GM19035 (cell line): ENCODE data around the gene NRARP.

Experiments used
- ATAC-seq: cut with Tn5 transposase; IDR thresholded peaks from one replicate; pipeline ENCODE4 v1.9.1; 2021; ENCODE audit not compliant: unreplicated experiment

The NRARP gene

DNA sequence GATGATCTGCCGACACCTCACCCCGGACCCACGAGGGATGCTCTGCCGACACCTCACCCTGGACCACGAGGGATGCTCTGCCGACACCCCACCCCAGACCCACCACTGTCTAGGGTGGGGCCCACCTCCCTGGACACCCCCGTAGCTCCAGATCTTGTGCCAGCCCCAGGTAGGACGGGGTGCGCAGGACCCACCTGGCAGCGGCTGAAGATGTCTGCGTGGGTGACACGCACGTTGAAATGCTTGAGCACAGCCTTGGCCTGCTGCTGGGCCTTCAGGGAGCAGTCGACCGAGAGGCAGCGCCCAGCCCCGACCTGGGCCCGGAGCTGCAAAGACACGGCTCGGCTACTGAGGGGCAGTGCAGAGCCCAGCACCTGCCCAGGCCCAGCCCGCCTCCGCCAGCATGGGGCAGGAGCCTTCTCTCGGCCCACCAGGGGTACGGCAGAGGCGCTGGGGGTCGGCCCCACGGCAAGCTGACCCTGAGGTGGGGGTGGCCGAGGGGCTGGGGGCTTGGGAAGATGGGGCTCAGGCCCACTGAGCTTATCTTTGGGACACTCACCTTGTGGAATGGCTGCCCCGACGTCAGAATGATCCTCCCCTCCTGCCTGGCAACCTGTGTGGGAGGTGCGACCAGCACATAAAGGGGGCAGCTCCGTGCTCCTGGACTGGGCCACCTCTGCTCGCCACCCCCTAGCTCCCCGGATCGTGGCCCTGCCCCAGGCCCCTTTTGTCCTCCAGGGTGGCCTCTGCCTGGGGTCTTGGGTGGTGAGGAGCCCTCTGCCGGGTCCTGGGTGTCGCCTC lies 21.7 kb upstream of the NRARP start:
- no peak for ATAC-seq

DNA sequence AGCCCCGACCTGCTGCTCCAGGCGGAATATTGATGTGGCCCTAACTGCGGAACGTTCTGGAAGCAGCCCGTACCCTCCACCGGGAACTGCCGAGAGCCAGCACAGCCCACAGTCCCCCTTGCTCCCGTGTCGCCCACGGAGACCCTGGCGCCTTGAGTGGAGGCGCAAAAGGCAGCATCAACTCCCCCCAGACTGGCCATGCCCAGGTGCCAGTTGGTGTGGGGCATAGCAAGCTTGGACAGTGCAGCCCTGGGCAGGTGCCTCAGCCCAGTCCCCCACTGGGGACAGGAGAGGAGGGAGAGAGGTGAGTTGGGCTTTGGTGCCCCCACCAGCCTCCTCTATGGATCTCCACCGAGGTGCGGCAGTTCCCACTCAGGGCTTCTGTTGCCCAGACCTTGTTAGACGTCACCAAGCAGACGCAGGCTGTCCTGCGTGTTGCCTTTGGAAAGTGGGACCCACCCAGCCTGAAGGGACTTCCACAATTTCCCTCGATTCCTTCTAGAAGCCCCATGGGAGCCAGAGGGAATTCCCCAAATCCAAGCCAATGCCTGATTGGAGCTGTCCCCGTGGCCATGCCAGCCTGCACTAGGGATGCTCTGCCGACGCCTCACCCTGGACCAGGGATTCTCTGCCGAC lies 19.8 kb upstream of the NRARP start:
- ATAC-seq, result no peak

DNA sequence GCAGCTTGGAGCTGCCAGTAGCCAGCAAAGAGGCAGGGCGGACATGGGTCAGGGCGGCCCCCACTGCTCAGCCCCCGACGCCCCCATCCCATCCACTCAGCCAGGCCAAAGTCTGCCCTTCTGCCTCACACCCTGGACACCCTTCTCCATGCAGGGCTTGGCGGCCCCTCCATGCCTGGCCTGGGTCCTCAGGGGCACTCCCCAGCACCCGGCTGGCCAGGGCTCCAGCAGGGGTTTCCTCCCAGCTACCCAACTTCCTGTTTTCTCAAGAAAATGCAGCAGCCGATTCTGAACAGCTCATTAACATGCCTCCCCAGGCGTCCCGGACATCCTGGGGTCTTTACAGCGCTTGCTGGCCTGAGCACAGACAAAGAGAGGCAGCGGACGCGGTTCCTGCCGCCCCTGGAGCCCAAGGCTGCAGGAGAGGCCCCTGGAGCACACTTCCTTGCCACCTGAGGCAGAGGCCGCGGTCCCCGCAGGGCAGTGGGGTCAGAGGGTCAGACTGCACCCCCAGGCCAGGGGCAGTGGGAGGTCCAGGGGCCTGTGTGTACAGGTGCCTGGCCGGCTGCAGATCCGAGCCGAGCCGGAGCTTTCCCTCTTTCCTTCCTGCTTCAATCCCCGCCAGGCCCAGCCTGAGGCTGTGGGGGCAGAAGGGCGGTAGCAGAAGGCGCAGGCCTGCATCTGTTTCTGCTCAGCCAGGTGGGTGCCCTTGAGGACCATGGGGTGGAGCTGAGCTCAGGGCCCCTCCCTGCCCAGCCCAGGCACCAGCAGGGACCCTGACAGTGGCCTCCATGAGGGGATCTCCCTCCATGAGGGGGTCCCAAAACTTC lies 18.7 kb upstream of the NRARP start:
- no peak for ATAC-seq

DNA sequence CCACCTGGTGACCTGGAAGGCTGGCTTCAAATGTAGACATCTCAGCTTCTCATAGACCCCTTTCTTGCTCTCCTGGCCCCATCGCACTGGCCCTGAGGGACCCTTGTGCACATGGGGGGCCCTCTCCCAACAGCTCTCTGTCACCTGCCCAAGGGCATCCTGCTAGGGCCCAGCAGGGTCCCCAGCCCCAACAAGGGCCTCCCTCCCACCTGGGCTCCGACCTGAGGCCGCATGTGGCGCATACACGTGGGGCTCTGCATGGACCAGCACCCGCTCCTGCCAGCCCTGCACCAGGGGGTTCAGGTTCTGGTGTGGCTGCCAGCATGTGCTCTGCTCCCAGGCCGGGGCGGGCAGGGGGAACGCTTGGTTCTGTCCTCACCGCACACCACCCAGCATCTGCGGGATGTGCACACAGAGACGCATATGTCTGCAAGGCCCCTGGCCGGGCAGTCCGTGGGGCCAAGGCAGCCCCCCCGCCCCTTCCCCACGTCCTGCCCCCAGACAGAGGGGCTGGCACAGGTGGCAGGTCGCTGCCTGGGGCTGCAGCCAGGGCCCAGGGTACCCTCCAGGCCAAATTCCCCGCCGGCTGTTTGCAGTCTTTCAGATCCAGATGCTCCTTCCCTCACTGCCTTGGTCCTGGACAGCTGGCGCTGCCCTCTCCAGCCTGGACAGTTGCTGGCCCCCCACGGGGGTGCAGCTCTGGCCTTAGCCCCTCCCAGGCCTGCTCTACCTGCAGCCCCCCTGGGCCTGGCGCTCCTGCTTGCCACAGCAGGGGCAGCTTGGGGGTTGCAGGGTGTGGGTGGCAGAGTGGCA lies 17.9 kb upstream of the NRARP start:
- ATAC-seq, result no peak

DNA sequence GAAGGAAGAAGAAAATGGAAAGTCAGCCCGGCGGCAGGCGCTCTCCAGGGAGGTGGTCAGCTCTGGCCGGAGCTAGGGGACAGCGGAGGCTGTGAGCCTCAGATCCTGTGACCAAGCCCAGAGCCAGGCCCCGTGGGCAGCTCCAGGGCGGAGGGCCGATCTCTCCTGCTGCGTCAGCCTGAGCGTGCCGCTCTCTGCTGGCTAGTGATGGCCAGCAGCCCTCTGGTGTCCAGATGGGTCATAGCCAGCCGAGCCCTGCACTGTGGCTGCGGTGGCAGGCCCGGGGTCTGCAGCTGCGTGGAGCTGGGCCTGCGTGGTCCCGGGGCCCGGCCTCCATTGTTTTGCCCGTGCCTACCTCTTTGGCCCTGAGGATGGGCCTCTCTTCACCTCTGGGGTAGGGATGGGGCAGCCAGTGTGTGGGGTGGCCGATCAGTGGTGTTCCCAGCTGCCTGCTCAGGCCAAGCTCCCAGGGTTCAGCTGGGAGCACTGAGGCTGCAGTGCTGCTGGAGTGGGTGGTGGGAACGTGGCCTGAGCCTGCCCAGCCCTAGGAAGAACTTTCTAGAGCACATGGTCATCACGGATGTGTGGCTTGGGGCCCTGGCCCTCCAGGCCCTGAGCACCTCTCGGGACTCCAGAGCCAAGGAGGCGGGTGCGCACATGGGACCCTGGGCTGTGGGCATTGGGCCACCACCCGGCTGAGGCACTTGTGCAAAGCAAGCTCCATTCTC lies 17.1 kb upstream of the NRARP start:
- no peak for ATAC-seq

DNA sequence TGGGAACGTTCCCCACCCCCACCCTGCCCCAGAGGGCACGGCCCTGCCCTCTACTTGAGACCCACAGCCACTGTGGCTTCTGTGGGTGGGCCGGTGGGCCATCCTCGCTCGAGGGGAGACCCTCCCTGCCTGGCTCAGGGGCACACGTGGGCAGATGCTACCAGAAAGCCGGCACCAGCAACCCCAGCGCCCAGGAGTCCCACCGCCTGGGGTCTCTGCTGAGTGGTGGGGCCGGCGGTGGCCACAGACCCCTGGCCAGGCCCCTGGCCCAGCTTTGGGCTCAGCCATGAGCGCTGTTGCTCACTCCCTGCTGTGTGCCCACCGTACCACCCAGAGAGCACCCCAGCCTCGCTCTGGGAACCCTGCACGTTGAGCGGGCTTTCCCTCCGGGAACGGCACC lies 16.5 kb upstream of the NRARP start:
- ATAC-seq, result no peak

DNA sequence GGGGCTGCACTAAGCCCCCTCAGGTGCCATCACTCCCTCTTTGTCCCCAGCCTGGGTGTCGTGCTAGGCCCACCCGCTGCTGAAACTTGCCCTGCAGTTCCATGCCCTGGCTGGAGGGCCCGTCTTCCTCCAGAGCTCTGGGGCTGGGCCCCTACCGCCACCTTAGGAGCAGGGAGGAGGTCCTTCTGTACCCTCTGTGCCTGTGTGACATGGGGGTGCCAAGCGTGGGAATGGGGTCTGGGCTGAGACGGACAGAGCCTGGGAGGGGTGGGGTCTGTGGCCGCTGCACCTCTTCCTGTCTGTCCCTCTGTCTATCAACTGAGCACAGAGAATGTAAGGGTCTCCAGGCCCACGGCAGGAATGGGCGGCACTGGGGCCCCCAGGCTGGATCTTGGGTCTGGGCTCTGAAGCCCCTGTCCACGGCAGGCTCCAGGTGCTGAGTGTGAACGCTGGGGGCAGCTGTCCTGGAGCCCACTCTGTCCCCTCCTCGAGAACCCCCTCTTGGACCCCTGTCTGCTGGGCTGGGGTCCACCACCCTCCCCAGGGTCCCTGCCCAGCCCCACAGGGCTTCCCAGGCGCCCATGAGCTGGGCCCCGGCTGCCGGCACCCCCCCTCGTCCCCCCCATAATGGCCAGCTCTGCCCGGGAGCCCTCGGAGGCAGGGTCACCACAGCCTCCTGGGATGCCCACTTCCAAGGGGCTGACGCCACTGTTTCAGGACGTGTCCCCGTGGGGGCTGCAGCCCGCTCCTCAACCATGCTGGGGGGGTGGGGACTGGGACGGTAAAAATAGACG lies 15.8 kb upstream of the NRARP start:
- ATAC-seq, result no peak

DNA sequence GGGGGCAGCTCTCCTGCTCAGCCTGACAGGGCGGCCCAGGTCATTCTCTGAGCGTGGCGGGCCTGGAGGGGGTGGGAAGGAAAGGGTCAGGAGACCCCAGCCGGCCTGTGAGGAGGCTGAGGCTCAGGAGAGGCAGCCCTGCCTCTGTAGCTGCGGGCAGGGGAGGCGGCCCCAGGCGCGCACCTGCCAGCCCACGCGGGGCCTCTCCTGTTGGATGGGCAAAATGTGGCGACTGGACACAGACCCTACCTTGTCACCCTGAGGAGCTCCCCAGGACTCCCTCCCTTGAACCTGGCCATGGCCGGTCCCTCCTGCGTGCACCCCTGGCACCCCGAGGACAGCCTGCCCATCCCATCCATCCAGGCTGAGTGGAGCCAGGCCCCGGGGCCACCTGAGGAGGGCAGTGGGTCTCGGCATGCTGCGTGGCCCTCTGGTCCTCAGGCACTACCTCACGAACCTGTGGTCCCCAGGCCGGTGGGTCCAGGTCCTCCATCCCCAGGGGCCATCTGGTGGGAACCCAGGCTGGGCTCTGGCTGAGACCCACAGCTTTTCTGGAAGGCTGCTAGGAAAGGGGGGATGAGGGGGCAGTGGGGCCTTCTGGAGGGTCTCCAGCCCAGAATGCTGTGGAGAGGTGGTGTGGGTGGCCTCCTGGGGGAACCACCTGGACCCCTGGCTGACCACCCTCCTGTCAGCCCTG lies 15.1 kb upstream of the NRARP start:
- no peak for ATAC-seq

DNA sequence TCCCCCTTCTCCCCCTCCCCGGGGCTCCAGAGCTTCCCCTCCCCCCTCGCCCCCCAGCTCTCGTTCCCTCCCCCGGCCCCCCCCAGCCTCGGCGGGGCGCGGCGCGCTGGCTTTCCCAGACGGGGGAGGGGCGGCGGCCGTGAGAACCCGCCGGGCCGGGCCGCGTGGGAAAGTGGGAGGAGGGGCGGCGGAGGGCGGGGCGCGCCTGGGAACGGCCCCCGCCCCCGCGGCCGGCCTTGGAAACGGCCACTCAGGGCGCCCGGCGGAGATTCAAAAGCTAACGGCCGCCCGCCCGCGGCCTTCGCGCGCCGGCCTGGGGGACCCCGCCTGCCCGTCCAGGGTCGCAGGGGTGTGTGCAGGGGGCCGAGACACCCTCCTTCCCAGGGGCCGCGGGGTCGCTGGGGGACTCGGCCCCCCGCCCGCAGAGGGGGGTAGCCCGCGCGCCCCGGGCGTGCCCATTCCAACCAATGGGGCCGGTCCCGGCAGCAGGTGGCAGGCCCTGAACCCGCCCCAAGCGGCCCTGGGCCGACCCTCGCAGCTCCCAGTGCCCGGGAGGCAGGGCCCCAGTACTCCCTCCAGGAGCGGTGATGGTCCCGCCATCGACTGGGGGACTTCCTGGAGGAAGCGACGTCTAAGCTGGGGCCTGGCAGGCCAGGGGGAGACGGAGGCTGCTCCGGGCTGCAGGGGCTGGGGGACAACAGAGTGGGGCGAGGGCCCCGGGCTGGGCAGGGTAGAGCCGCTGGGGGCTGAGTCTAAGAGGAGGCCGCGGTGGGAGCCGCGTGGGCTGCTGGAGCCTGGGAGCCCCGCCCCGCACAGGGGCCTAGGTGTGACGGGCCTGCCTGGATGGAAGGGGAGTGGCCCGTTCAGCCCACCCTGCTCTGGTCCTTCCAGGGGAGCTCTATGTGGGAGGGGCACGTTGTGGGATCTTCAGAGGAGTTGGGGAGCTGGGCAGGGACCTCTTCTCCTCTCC lies 14.2 kb upstream of the NRARP start:
- ATAC-seq, result no peak

DNA sequence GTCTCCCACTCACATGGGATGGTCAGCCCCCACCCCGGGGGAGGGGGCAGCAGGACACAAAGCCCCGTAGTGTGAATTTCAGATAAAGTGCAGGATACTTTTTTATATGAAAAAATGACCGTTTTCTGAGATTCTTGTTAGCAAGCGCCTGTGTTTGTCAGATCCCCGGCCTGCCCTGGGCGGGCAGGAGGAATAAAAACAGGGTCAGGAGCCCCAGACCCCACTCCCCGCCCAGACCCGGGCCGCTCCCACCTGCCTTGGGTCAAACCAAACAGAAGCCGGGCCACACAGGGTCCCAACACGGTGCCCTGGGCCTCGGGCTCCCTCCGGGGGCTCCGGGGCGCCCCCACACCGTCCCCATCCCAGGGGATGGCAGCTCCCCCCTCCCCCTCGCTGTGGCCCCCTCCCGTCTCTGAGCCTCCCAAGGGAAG lies 13.5 kb upstream of the NRARP start:
- no peak for ATAC-seq

DNA sequence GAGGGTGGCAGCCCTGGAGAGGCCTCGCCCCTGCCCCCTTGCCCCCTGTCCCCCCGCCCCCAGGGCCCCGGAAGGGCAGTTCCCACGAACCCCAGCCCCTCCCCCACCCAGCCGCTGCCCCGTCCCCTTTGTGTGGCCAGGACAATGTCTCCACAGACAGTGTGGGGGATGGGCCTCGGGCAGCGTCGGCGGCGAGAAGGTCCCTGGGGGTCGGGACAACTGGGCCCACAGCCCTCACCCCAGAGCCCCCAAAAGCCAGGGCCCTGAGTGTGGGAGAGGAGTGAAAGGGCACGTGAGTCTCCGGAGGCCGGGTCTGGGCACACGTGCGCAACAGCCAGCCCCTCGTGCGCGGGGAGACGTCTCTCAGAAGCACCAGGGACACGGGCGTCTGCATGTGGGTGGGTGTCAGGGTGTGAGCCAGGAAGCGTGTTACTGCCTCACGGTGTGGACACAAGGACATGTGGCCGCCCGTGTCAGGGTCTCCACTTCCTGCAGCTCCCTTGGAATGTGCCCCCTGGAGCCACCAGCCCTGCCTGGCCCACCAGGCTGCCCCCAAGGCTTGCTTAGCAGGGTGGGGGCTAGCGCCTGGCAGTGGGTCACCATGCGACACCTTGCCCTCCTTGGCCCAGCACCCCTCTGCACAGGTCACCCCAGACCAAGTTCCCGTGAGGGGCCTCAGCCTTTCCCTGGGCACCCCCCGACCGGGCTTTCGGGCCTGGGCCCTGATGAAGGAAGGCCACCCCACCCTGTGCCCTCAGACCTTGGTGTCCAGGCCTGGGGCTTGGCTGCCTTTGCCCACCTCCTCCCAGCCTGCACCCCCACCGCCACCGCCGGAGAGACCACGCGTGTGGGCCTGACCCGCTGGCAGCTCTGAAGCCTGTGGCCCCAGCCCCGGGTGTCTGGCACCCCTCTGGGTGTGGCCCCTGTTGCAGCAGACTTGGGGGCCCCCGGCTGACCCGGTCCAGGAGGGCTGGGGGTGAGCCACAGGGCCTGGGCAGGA lies 12.8 kb upstream of the NRARP start:
- ATAC-seq, result no peak

DNA sequence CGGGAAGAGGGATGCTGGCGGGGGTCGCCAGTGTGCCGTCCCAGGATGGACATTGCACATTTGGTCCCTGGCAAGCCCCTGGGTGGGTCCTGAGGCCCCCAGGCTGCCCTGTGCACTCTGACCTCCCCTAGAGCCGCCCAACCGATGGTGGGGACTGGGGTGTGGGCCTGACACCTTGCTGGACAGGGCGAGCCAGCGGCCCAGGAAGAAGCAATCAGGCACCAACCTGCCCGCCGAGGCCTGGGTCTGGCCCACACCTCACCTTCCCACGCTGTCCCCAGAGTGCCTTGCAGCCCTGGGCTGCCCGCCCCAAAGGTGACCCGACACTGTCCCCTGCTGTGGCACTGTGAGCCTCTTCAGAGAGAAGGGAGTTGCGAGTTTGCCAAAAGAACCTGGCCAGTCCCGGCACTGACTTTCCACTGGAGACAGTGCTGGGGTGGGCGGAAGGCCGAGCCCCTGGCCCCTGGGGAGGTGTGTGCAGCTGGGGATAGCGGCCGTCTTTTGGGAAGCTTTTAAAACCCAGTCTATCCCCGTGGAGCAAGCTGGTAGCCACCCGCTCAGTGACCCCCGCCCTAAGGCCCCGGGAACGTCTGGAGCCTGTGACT lies 12.0 kb upstream of the NRARP start:
- no peak for ATAC-seq

DNA sequence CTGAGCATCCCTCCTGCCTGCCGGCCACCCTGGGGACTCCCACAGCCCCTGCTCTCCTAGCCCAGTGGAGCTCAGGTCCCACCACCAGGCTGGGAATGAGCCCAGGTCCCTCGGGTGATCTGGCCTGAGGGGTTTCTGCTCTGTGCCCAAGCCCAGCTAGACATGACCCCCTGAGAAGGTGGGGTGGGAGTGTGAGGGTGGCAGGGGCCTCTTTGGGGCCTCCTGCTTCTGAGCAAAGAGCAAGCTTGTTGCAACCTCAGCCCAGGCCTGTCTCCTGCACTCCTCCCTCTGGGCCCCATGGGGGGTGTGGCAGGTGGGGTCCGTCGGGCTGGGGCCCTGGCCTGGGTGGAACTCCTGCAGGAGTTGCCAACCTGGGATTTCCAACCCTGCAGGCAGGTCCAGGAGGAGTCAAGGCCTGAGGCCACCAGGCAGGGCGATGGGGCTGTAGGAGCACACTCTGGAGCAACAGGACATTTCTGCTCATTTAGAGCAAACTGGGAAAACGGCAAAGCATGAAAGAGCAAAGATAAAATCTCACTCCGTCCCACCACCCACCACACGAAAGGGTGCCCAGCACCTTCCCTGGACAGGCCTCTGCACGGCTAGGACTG lies 11.4 kb upstream of the NRARP start:
- ATAC-seq, result no peak

DNA sequence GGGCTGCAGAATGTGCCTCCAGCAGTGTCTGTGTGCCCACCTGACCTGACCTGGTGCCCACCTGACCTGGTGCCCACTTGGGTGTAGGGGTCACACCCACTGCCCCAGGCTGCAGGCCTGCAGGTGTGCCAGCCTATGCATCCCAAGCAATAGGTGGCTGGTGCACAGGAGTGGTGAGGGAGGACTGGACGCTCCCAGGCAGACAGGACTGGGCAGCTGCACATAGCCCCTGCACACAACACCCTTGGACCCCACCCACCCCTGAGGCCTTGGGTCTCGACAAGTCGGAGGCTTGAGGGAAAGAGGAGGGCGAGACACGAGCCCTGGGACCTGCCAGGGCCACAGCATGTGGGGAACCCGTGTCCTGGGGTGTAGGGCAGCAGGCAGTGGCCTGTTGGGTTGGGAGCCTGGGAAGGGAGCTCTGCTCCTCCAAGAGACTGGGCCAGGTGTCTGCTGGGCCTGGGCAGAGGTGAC lies 10.8 kb upstream of the NRARP start:
- no peak for ATAC-seq

DNA sequence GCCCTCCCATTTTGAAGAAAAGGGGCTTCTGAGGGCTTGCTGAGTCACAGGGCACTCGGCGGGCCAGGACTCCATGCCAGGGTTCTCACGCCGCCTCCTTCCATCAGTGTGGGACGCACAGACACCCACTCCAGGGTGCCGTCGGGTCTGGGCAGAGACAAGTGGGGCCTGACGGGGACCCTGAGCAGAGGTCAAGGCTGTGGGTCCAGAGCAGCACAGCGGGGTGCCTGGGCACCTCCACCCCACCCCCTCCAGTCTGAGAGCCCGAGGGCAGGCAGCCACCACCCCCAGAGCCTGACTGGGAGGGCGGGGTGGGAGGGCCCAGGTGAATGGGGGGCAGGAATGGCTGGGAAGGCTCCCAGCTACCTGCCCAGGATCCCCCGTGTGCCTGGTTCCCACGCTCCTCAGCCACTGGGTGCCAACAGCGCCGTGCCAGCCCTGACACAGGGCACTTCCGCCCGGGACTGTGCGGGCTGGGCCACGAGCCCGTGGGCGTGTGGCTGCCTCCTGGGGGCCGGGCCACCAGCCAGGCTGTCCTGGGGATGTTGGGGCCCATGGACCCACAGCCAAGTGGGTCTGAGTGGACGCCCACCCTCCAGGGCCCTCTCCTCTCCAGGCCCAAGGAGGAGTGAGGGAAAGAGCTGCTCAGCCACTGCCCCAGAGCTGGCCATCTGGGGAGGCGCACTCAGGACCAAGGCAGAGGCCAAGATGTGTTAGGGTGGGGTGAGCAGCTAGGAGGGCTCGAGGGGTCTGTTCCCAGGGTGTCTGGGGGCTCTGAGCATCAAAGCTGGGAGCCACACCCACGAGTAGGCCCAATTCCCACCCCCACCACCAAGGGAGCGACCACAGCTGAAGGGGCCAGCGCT lies 10.1 kb upstream of the NRARP start:
- ATAC-seq, result no peak
